WTC11 (cell line): ENCODE measurements around the gene ARHGAP25. TPM values are rescaled to one million over a fixed set of nuclear protein-coding genes. Genes with fewer than 3 reads are reported as not detected.

Experiments
- ATAC-seq: fragments of 200-7000 bp; cut with Tn5 transposase; 2 replicates; pipeline ENCODE4 v1.10.0; 2021; ENCODE audit warnings: mild to moderate bottlenecking, moderate library complexity
- CTCF ChIA-PET: fragments of 300-600 bp; sonication (Branson Sonifier 250); formaldehyde crosslinking; loops from one replicate; lab custom pipeline; 2021; ENCODE audit warnings: antibody characterized with exemption; lab: Charles Lee
- POLR2A ChIA-PET: fragments of 350-600 bp; sonication (Branson Sonifier 250); formaldehyde crosslinking; loops from one replicate; lab custom pipeline; 2021; ENCODE audit warnings: antibody characterized with exemption; lab: Charles Lee
- DNase-seq: peaks from one replicate; pipeline ENCODE4 v3.0.0; 2021; ENCODE audit warnings: low spot score
- H3K27ac Mint-ChIP-seq: 2 replicates; pipeline ENCODE4 v1.8.0; 2021; ENCODE audit warnings: mixed read lengths
- H3K27me3 Mint-ChIP-seq: 2 replicates; pipeline ENCODE4 v1.8.0; 2021; ENCODE audit warnings: low read depth, mild to moderate bottlenecking, moderate library complexity, mixed read lengths
- H3K36me3 Mint-ChIP-seq: 2 replicates; pipeline ENCODE4 v1.8.0; 2021; ENCODE audit warnings: mixed read lengths
- H3K4me1 Mint-ChIP-seq: 2 replicates; pipeline ENCODE4 v1.8.0; 2022; ENCODE audit warnings: mixed read lengths
- H3K4me3 Mint-ChIP-seq: 2 replicates; pipeline ENCODE4 v1.8.0; 2021; ENCODE audit warnings: mild to moderate bottlenecking, moderate library complexity, mixed read lengths
- H3K9me3 Mint-ChIP-seq: 2 replicates; pipeline ENCODE4 v1.8.0; 2021; ENCODE audit warnings: mixed read lengths
- AR ChIP-seq: fragments of 250-450 bp; sonication (Bioruptor Pico); IDR thresholded peaks from 2 replicates; pipeline ENCODE4 v1.9.0; 2021; ENCODE audit warnings: mild to moderate bottlenecking
- ATF6 ChIP-seq: sonication (generic); formaldehyde crosslinking; IDR thresholded peaks from 2 replicates; pipeline ENCODE4 v1.8.1; 2023; ENCODE audit warnings: mild to moderate bottlenecking, missing genetic modification reagents
- CBFB ChIP-seq: sonication (generic); formaldehyde crosslinking; IDR thresholded peaks from 2 replicates; pipeline ENCODE4 v1.8.1; 2022; ENCODE audit warnings: mild to moderate bottlenecking, low read depth, missing genetic modification reagents
- ERG ChIP-seq: fragments of 250-450 bp; sonication (Bioruptor Pico); IDR thresholded peaks from 2 replicates; pipeline ENCODE4 v1.8.0; 2021; ENCODE audit warnings: mild to moderate bottlenecking
- ESRRA ChIP-seq: sonication (generic); formaldehyde crosslinking; IDR thresholded peaks from 2 replicates; pipeline ENCODE4 v1.8.1; 2022; ENCODE audit warnings: mild to moderate bottlenecking, missing genetic modification reagents, borderline replicate concordance
- FOXP1 ChIP-seq: sonication (generic); formaldehyde crosslinking; IDR thresholded peaks from 2 replicates; pipeline ENCODE4 v1.8.0; 2022; ENCODE audit warnings: missing genetic modification reagents, mild to moderate bottlenecking, moderate library complexity, borderline replicate concordance
- GRHL2 ChIP-seq: fragments of 250-450 bp; sonication (Bioruptor Pico); IDR thresholded peaks from 2 replicates; pipeline ENCODE4 v1.8.0; 2022; ENCODE audit warnings: mild to moderate bottlenecking, moderate library complexity; ENCODE audit not compliant: insufficient replicate concordance, severe bottlenecking
- JAZF1 ChIP-seq: fragments of 250-450 bp; sonication (Bioruptor Pico); IDR thresholded peaks from 2 replicates; pipeline ENCODE4 v1.9.0; 2021; ENCODE audit warnings: moderate library complexity, mild to moderate bottlenecking, inconsistent platforms
- NFE2L1 ChIP-seq: sonication (generic); formaldehyde crosslinking; IDR thresholded peaks from 2 replicates; pipeline ENCODE4 v1.8.1; 2023; ENCODE audit warnings: missing genetic modification reagents
- PREB ChIP-seq: sonication (generic); formaldehyde crosslinking; IDR thresholded peaks from 2 replicates; pipeline ENCODE4 v1.8.1; 2022; ENCODE audit warnings: mild to moderate bottlenecking, missing genetic modification reagents, moderate library complexity, borderline replicate concordance
- PRRX2 ChIP-seq: fragments of 250-450 bp; sonication (Bioruptor Pico); IDR thresholded peaks from 2 replicates; pipeline ENCODE4 v1.8.0; 2021; ENCODE audit warnings: mild to moderate bottlenecking
- TEAD4 ChIP-seq: sonication (generic); formaldehyde crosslinking; IDR thresholded peaks from 2 replicates; pipeline ENCODE4 v1.8.0; 2022; ENCODE audit warnings: mild to moderate bottlenecking, missing genetic modification reagents
- USF1 ChIP-seq: sonication (generic); formaldehyde crosslinking; IDR thresholded peaks from 2 replicates; pipeline ENCODE4 v1.8.0; 2022; ENCODE audit warnings: mild to moderate bottlenecking, missing genetic modification reagents
- ZMAT4 ChIP-seq: fragments of 250-450 bp; sonication (Bioruptor Pico); IDR thresholded peaks from 2 replicates; pipeline ENCODE4 v1.9.0; 2021; ENCODE audit warnings: mild to moderate bottlenecking
- ZNF121 ChIP-seq: sonication (generic); formaldehyde crosslinking; IDR thresholded peaks from 2 replicates; pipeline ENCODE4 v1.8.0; 2023; ENCODE audit warnings: missing genetic modification reagents
- ZNF138 ChIP-seq: sonication (generic); formaldehyde crosslinking; conservative IDR thresholded peaks from 2 replicates; pipeline ENCODE4 v1.8.1; 2022; ENCODE audit warnings: mild to moderate bottlenecking, moderate library complexity, missing genetic modification reagents
- ZNF263 ChIP-seq: sonication (generic); formaldehyde crosslinking; IDR thresholded peaks from 2 replicates; pipeline ENCODE4 v1.8.1; 2022; ENCODE audit warnings: low read depth, mild to moderate bottlenecking, moderate library complexity, missing genetic modification reagents
- ZNF512 ChIP-seq: sonication (generic); formaldehyde crosslinking; IDR thresholded peaks from 2 replicates; pipeline ENCODE4 v1.8.1; 2022; ENCODE audit warnings: missing genetic modification reagents, borderline replicate concordance
- total RNA-seq: library from RNA; stranded (reverse); gene quantifications from 3 replicates; pipeline ENCODE4 v1.2.3, GENCODE V29; 2021

The ARHGAP25 gene
- total RNA-seq, 1 experiment from 2014 or later: 2.9 TPM

GRCh38 chr2:68853035-68853434, 118.4 kb downstream of the ARHGAP25 start:
- DNase-seq: no peak
- Mint-ChIP-seq H3K4me1 (peaks cover 5% of the 10 kb centered on the region; the same call in 1 of the 2 replicates), H3K27me3 (no peaks in the 10 kb centered on the region; the same call in 1 of the 2 replicates), H3K4me3 (no peak overlapping the region), H3K36me3 (no peaks in the 10 kb centered on the region), H3K9me3 (no peaks in the 10 kb centered on the region), H3K27ac (no peak overlapping the region)
- no peak for ATAC-seq
- POLR2A ChIA-PET: no interaction called here
- CTCF ChIA-PET: interaction anchor here (1.0 to 1.4 kb wide), 3 partner anchors 14 to 144 kb away, joined by 3 to 8 read pairs (median 4); no protein-coding TSS in a partner anchor
- TF ChIP-seq ESRRA: no peak
- TF ChIP-seq NFE2L1: no peak
- TF ChIP-seq PRRX2 (CRISPR knock-in tag): no peak
- TF ChIP-seq GRHL2 (CRISPR knock-in tag): no peak
- no peak for TF ChIP-seq ERG (CRISPR knock-in tag)
- TF ChIP-seq CBFB: no peak
- TF ChIP-seq FOXP1 (CRISPR knock-in tag): no peak
- no peak for TF ChIP-seq ZNF263 (CRISPR knock-in tag)
- no peak for TF ChIP-seq AR (CRISPR knock-in tag)
- no peak for TF ChIP-seq ZNF138 (CRISPR knock-in tag)
- no peak for TF ChIP-seq ATF6 (CRISPR knock-in tag)

GRCh38 chr2:68853915-68854314, 119.3 kb downstream of the ARHGAP25 start:
- H3K27me3 Mint-ChIP-seq: no peaks in the 10 kb centered on the region; the same call in 1 of the 2 replicates
- CTCF ChIA-PET: interaction anchor here (1.0 to 1.4 kb wide), 2 partner anchors 15 to 102 kb away, joined by 4 to 8 read pairs; no protein-coding TSS in a partner anchor
- DNase-seq: no peak
- H3K27ac Mint-ChIP-seq: no peak overlapping the region
- peaks cover 13% of the 10 kb centered on the region for H3K4me1 Mint-ChIP-seq
- H3K36me3 Mint-ChIP-seq: no peaks in the 10 kb centered on the region
- TF ChIP-seq ZNF121 (CRISPR knock-in tag) (no peak), ZMAT4 (CRISPR knock-in tag) (no peak), PREB (CRISPR knock-in tag) (no peak), TEAD4 (CRISPR knock-in tag) (no peak), ZNF512 (CRISPR knock-in tag) (no peak), USF1 (CRISPR knock-in tag) (no peak), GRHL2 (CRISPR knock-in tag) (no peak), JAZF1 (CRISPR knock-in tag) (no peak)
- no peak for ATAC-seq
- H3K4me3 Mint-ChIP-seq: no peak overlapping the region
- H3K9me3 Mint-ChIP-seq: no peaks in the 10 kb centered on the region
- POLR2A ChIA-PET: no interaction called here
